ENCODE data around the gene MID2.

Gene MID2

DNA sequence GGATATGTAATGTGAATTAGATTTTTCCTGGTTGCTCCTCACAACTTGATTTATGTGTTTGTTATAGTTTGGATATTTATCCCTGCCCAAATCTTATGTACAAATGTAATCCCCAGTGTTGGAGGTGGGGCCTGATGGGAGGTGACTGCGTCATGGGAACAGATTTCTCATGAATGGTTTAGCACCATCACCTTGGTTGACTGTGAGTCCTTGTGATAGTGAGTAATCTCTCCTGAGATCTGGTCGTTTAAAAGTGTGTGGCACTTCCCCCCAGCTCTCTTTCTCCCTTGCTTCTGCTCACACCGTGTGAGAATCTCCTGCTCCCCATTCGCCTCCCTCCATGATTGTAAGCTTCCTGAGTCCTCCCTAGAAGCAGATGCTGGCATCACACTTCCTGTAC is 2.2 kb downstream of the MID2 start:
- no peak for DNase-seq (ENCODE audit: low read depth)
- TF ChIP-seq, protein P1, sequence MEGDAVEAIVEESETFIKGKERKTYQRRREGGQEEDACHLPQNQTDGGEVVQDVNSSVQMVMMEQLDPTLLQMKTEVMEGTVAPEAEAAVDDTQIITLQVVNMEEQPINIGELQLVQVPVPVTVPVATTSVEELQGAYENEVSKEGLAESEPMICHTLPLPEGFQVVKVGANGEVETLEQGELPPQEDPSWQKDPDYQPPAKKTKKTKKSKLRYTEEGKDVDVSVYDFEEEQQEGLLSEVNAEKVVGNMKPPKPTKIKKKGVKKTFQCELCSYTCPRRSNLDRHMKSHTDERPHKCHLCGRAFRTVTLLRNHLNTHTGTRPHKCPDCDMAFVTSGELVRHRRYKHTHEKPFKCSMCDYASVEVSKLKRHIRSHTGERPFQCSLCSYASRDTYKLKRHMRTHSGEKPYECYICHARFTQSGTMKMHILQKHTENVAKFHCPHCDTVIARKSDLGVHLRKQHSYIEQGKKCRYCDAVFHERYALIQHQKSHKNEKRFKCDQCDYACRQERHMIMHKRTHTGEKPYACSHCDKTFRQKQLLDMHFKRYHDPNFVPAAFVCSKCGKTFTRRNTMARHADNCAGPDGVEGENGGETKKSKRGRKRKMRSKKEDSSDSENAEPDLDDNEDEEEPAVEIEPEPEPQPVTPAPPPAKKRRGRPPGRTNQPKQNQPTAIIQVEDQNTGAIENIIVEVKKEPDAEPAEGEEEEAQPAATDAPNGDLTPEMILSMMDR (IDR thresholded peaks at IDR 0.05; ENCODE audit: low read depth, low read length, missing control alignments), result no peak
- no peak overlapping the region for H3K4me3 ChIP-seq (ENCODE audit: low read depth, low read length)

DNA sequence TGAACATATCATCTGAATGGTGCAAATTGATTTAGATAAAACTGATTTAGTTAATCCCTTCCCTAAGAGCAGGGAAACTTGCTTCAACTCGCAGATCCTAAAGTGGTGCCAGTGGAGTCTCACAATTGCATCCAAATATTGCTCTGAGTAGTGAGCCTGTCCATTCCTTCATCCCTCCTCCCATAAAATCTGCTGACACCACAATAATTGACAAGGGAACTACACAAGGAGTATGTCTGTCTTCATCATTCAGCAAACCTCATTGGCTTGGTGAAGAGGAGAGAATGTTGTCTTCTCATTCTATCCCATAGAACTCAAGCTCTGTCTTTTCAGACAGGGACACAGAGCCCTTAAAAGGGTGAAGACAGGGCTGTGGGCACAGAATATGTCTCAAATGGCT is 4.2 kb downstream of the MID2 start:
- no peak overlapping the region for H3K4me3 ChIP-seq (ENCODE audit: low read depth, low read length)
- DNase-seq (ENCODE audit: low read depth), result no peak
- TF ChIP-seq, protein P1 (IDR thresholded peaks at IDR 0.05; ENCODE audit: low read depth, low read length, missing control alignments), result no peak

DNA sequence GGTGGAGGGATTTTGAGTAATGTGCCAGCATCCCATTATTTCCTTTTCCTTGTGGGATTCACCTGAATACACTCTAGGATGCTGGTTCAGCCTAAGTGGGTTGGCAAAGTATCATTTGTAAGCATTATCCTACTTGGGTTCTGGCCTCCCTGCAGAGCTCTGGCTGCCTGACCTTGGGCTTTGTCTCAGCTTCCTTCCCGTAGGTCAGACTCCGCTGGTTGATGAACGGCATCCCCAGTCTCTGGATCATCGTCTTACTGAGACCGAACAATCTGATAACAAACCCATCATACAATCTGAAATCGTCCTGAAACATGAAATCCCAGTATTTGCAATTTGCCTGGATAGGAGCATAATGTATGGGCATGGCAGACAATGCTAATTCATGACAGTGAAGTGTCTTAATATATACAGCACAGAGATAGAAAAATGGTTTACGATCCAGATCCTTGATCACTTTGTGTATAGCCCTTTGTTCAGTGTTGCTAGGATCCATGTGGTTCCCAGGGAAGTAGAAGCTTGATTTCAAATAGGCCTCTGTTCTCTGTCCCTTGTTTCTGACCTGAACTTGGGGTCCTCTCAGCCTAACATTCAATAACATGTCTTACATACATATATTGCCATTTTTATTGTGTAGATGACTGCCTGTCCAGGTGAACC is 5.5 kb downstream of the MID2 start:
- TF ChIP-seq, protein P1 (IDR thresholded peaks at IDR 0.05; ENCODE audit: low read depth, low read length, missing control alignments), result no peak
- no peak for DNase-seq (ENCODE audit: low read depth)
- no peak overlapping the region for H3K4me3 ChIP-seq (ENCODE audit: low read depth, low read length)

DNA sequence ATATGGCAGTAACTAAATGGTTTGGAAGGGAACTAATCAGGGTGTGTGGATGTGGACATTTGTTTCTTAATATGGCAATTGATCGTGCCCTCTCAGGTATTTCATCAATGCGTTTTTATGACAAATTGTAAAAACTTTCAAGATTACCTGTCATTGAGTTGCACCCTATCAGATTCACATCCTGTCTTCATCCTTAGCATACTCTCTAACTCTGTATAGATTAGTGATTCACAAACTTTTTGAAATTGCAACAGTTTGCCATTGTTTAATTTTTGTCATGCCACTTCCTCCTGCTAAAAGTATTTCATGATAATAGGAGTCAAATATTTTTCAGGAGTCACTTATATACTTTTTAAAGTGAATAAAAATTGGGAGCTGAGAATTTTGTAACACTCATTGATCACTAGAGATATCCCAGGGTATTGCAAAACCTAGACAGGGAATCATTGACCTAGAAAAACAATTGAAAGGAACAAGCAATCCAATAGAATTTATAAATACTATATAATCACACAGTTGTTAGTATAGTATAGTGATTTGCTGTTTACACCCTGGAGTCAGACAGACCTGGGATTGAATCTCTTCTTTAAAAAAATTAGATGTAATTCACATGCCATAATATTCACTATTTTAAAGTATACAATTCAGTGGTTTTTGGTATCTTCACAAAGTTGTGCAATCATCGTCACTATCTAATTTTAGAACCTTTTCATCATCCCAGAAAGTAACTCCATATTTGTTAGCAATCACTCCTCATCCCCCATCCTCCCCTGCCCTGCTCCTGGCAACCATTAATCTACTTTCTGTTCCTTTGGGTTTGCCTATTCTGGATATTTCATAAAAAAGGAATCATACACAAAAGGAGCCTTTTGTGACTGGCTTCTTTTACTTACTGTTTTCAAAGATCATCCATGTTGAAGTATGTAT is 8.9 kb downstream of the MID2 start:
- no peak overlapping the region for H3K4me3 ChIP-seq (ENCODE audit: low read depth, low read length)
- TF ChIP-seq, protein P1 (IDR thresholded peaks at IDR 0.05; ENCODE audit: low read depth, low read length, missing control alignments), result no peak
- no peak for DNase-seq (ENCODE audit: low read depth)

DNA sequence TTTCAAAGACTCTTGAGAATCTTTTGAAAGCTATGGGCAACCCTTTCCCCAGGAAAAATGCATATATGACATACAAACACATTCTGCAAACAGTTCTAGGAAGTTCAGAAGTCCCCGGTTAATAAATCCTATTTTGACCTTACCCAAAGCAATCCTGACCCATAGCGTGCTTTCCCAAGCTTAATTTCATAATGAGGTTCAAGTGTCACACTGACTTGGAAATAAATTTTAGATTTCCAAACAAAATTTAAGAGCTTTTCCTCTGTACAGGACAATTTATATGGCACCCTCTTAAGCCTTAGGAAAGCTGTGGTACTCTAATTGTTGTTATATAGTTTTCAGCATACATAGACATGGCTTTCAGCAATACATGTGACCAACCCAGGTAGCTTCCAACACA is 11.3 kb downstream of the MID2 start:
- H3K4me3 ChIP-seq (ENCODE audit: low read depth, low read length), result no peak overlapping the region
- DNase-seq (ENCODE audit: low read depth), result no peak
- TF ChIP-seq, protein P1 (IDR thresholded peaks at IDR 0.05; ENCODE audit: low read depth, low read length, missing control alignments), result no peak

DNA sequence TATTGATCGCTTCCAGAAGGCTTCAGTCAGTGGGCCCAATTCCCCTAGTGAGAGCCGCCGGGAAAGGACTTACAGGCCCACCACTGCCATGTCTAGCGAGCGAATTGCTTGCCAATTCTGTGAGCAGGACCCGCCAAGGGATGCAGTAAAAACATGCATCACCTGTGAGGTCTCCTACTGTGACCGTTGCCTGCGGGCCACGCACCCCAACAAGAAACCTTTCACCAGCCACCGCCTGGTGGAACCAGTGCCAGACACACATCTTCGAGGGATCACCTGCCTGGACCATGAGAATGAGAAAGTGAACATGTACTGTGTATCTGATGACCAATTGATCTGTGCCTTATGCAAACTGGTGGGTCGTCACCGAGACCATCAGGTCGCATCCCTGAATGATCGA is 15.3 kb downstream of the MID2 start:
- TF ChIP-seq, protein P1 (IDR thresholded peaks at IDR 0.05; ENCODE audit: low read depth, low read length, missing control alignments), result no peak
- H3K4me3 ChIP-seq (ENCODE audit: low read depth, low read length), result no peak overlapping the region
- DNase-seq (ENCODE audit: low read depth), result no peak

Data from GM12864 (cell line).